Epithelial cell of proximal tubule (primary cell): ENCODE measurements around the gene KIAA1217. TPM values are rescaled to one million over a fixed set of nuclear protein-coding genes. Genes with fewer than 3 reads are reported as not detected.

ENCODE experiments used
- DNase-seq: peaks from one replicate; pipeline ENCODE4 v3.0.0-alpha.2; 2011; ENCODE audit warnings: low read depth
- H3K4me3 ChIP-seq: 2 replicates; pipeline ENCODE4 v1.5.1; 2011; ENCODE audit warnings: low read depth, mild to moderate bottlenecking, low read length
- CTCF ChIP-seq: conservative IDR thresholded peaks from 2 replicates; pipeline ENCODE4 v1.5.1; 2012; ENCODE audit warnings: low read depth, mild to moderate bottlenecking, low read length
- total RNA-seq: library from RNA; depleted of rRNA; stranded (reverse); fragments of >200 nt; gene quantifications from 2 replicates; pipeline ENCODE4 v1.2.3, GENCODE V29; 2015

Gene KIAA1217
- total RNA-seq, 1 donor from 2014 or later, result 20.2 TPM

GRCh38 chr10:24390146-24390700 lies 181.3 kb downstream of the KIAA1217 start:
- H3K4me3 ChIP-seq, result no peak overlapping the region
- TF ChIP-seq CTCF, result no peak
- no peak for DNase-seq

- DNase-seq, result no peak
- TF ChIP-seq CTCF, result no peak
- H3K4me3 ChIP-seq, result no peak overlapping the region
These were observed 181.8 kb downstream of the KIAA1217 start for GRCh38 chr10:24390746-24391145.

- TF ChIP-seq CTCF, result no peak
- H3K4me3 ChIP-seq, result no peak overlapping the region
- no peak for DNase-seq
These were observed 184.3 kb downstream of the KIAA1217 start for GRCh38 chr10:24393201-24393600.

GRCh38 chr10:24394461-24395190 lies 185.7 kb downstream of the KIAA1217 start:
- no peak overlapping the region for H3K4me3 ChIP-seq
- TF ChIP-seq CTCF, result no peak
- DNase-seq, result no peak

- peak; percentile 43 for TF ChIP-seq CTCF
- DNase-seq, result no peak
- H3K4me3 ChIP-seq, result no peak overlapping the region
These were observed 187.5 kb downstream of the KIAA1217 start for GRCh38 chr10:24396396-24396795.

- no peak overlapping the region for H3K4me3 ChIP-seq
- TF ChIP-seq CTCF, result no peak
- no peak for DNase-seq
These were observed 188.7 kb downstream of the KIAA1217 start for GRCh38 chr10:24397662-24398061.

GRCh38 chr10:24404567-24404966 lies 195.6 kb downstream of the KIAA1217 start:
- H3K4me3 ChIP-seq, result no peak overlapping the region
- DNase-seq, result no peak
- no peak for TF ChIP-seq CTCF
